ENCODE results near the gene SLC25A44.

DNA sequence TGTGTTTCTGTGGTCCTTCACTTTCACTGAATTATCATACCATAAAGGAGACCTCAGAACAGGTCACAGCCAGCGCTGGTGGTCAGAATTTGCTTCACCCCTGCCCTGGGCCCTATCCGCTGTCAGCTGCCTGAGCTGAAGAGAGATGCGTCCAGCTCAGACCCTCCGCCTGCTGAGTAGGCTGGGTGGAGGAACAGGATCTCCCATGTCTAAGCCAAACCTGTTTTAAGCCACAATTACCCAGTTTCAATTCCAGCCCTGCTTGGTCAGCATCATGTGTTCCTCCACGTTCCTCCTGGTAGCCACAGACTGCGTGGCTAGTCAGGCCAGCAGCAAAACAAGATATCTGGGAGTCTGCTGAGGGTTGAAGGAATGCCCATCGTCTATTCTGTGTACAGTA lies 34.6 kb downstream of the SLC25A44 start:
- TF ChIP-seq POLR2AphosphoS5 (IDR thresholded peaks at IDR 0.05): no peak
- no peak for TF ChIP-seq CTCF (IDR thresholded peaks at IDR 0.05)
